Measurements from ENCODE around the gene C3orf18.
"Not testable (repeated sequence)": the region's sequence is repeated elsewhere in the genome, so short reads cannot be mapped to it uniquely, and the experiment has no call there.

C3orf18 gene

GRCh38 chr3:50525191-50525910, 42.2 kb downstream of the C3orf18 start:
- DNase-seq (ENCODE audit: extremely low read depth in 1 of 2, low read depth in 1 of 2), result no peak

- DNase-seq (ENCODE audit: extremely low read depth in 1 of 2, low read depth in 1 of 2), result no peak
These were observed 42.8 kb downstream of the C3orf18 start for GRCh38 chr3:50524746-50525145.

- no peak for DNase-seq (ENCODE audit: extremely low read depth in 1 of 2, low read depth in 1 of 2)
These were observed 44.2 kb downstream of the C3orf18 start for GRCh38 chr3:50523279-50523811.

- no peak for DNase-seq (ENCODE audit: extremely low read depth in 1 of 2, low read depth in 1 of 2)
These were observed 46.0 kb downstream of the C3orf18 start for GRCh38 chr3:50521572-50521971.

GRCh38 chr3:50520849-50521248, 46.7 kb downstream of the C3orf18 start:
- no peak for DNase-seq (ENCODE audit: extremely low read depth in 1 of 2, low read depth in 1 of 2)

GRCh38 chr3:50519471-50520089, 48.0 kb downstream of the C3orf18 start:
- peak; percentile 36 to 58 for DNase-seq (ENCODE audit: extremely low read depth in 1 of 2, low read depth in 1 of 2)

GRCh38 chr3:50518436-50518835, 49.1 kb downstream of the C3orf18 start:
- DNase-seq (ENCODE audit: extremely low read depth in 1 of 2, low read depth in 1 of 2), result no peak

GRCh38 chr3:50517721-50518206, 49.8 kb downstream of the C3orf18 start:
- DNase-seq (ENCODE audit: extremely low read depth in 1 of 2, low read depth in 1 of 2), result no peak

GRCh38 chr3:50516440-50516871, 51.1 kb downstream of the C3orf18 start:
- DNase-seq (ENCODE audit: extremely low read depth in 1 of 2, low read depth in 1 of 2), result no peak

- no peak for DNase-seq (ENCODE audit: extremely low read depth in 1 of 2, low read depth in 1 of 2)
These were observed 51.7 kb downstream of the C3orf18 start for GRCh38 chr3:50515565-50516439.

- not testable (repeated sequence) for DNase-seq (ENCODE audit: extremely low read depth in 1 of 2, low read depth in 1 of 2)
These were observed 54.6 kb downstream of the C3orf18 start for GRCh38 chr3:50512908-50513307.

GRCh38 chr3:50512131-50512530, 55.4 kb downstream of the C3orf18 start:
- DNase-seq (ENCODE audit: extremely low read depth in 1 of 2, low read depth in 1 of 2), result no peak

GRCh38 chr3:50510325-50510724, 57.2 kb downstream of the C3orf18 start:
- no peak for DNase-seq (ENCODE audit: extremely low read depth in 1 of 2, low read depth in 1 of 2)

GRCh38 chr3:50509715-50510114, 57.8 kb downstream of the C3orf18 start:
- no peak for DNase-seq (ENCODE audit: extremely low read depth in 1 of 2, low read depth in 1 of 2)

- DNase-seq (ENCODE audit: extremely low read depth in 1 of 2, low read depth in 1 of 2), result no peak
These were observed 58.7 kb downstream of the C3orf18 start for GRCh38 chr3:50508821-50509220.
